GM18951 (cell line): ENCODE measurements around the gene POLD4.

ENCODE experiments used
- POLR2A ChIP-seq: IDR thresholded peaks from 4 replicates; pipeline ENCODE4 v1.6.1; 2011; ENCODE audit warnings: mild to moderate bottlenecking; ENCODE audit not compliant: insufficient read length, insufficient read depth; ENCODE audit errors: extremely low read depth
- in situ Hi-C: fragments of 300-500 bp; cut with MboI; formaldehyde crosslinking; loops from one replicate; pipeline ENCODE4 v1.12.0; 2022; ENCODE audit warnings: low sequenced_read_pairs, mixed read lengths, inconsistent platforms; ENCODE audit not compliant: unreplicated experiment

POLD4 gene

GRCh38 chr11:67364169-67364568 lies 10.8 kb upstream of the POLD4 start:
- TF ChIP-seq POLR2A, result no peak
- in situ Hi-C loops, result no loop called here

DNA sequence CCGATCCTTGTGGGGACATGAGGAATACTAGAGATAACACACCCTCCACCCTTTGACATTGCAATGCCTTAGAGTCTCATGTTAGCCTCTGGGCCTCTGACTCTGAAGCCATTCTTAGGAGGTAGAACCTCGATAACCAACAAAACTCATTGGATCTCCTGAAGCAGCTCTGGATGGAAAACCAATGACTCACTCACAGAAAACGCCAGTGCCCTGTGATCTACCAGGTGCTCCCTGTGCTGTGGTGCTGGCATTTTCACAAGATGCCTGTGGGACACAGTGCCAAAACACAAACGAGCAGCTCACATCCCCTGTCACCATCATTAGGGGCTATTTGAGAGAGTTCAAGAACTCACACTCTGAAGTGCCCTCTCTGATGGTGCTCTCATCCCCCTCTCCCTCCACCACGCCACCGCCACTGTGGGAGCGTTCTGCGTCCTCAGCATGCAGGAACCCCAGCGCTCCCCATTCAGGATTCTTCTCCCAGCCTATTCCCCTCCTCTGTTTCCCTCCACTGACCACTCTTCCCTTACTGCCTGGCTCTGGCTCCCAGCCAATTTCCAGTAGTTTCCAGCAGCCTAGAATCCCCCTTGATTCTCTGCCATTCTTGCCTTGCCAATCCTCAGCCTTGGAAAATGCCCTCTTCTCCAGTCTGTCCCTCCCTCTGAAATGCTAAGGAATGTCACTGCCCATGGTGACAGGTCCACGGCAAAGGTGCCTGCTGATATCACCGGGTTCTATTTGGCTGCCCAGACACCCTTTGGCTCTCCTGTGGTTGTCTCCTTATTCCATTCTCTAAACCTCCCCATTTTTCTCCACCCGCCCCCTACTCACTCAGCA lies 4.7 kb upstream of the POLD4 start:
- in situ Hi-C loops, result no loop called here
- no peak for TF ChIP-seq POLR2A

DNA sequence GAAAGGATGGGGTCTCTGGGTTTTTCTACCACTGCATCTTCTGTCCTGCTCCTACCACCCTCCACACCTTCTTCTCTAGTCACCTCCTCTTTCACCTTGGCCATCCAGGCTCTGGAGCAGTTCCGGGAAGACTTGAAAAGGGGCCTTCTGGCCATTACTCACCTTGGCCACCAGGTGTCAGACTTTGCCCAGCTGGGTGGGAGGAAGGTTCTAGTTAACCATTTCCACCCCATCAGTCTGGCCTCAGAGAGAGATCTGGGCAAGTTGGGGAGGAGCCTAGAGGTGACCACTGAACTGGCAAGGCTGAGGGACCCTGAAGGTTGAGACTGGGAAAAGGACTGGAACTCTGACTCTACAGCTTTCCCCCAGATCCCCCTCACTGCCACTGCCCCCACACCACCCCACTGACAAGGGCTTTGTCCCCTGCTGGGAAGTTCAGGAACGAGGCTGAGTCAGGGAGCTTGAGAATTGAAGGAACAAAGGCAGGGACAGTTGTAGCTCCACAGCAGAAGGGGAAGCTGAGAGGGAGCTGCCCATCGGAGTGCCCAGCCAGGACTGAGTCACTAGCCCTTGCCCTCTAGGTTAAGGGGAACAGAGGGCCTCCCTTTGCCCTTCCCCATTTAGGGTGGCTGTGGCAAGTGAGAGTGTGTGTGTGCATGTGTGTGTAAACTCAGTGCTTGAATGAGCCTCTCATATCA lies 3.7 kb upstream of the POLD4 start:
- in situ Hi-C loops, result no loop called here

GRCh38 chr11:67356387-67356863 lies 3.1 kb upstream of the POLD4 start:
- in situ Hi-C loops, result no loop called here
- no peak for TF ChIP-seq POLR2A

More for the DNA sequence above, 3.7 kb upstream of the POLD4 start:
- TF ChIP-seq POLR2A, result peak; percentile 15

GRCh38 chr11:67355794-67356386 lies 2.5 kb upstream of the POLD4 start:
- in situ Hi-C loops, result no loop called here
- TF ChIP-seq POLR2A, result peak; percentile 4

DNA sequence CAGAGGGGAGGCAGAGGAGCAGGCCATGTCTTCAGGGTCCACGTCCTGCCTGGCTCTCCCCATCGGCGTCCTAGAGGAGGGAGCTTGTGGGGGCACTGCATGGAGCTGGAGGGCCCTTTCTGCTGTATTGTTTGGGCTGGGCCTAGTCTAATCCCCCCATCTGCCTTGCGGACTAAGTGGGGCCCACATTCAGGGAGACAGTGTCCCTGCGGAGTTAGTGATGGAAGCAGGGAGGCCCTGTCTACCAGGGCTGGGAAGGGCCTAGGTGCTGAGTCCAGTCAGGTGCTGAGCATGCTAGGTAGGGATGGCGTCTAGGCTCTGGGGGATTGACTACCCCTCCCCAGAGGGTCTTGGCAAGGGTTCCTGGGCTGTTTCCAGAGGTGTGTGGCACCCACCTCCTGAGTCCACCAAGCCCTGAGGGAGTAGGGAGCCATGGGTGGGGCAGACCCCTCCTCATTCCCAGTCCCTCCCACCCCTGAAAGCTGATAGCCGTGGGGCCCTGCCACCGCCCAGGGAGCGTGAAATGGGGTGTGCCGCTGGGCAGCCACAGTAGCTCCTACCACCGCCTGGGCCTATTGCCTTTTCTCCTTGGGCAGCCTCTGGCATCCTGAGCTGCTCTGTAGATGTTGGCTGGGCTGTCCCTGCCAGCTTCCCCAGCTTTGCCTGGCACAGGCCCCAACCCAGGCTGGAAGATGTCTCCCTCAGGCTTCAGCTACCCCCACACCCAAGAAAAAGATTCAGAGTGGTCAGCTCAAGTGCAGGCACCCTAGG lies 1.9 kb upstream of the POLD4 start:
- in situ Hi-C loops, result no loop called here
- no peak for TF ChIP-seq POLR2A

GRCh38 chr11:67354075-67355022 lies 1.0 kb upstream of the POLD4 start:
- in situ Hi-C loops, result no loop called here
- peak; percentile 37 for TF ChIP-seq POLR2A

DNA sequence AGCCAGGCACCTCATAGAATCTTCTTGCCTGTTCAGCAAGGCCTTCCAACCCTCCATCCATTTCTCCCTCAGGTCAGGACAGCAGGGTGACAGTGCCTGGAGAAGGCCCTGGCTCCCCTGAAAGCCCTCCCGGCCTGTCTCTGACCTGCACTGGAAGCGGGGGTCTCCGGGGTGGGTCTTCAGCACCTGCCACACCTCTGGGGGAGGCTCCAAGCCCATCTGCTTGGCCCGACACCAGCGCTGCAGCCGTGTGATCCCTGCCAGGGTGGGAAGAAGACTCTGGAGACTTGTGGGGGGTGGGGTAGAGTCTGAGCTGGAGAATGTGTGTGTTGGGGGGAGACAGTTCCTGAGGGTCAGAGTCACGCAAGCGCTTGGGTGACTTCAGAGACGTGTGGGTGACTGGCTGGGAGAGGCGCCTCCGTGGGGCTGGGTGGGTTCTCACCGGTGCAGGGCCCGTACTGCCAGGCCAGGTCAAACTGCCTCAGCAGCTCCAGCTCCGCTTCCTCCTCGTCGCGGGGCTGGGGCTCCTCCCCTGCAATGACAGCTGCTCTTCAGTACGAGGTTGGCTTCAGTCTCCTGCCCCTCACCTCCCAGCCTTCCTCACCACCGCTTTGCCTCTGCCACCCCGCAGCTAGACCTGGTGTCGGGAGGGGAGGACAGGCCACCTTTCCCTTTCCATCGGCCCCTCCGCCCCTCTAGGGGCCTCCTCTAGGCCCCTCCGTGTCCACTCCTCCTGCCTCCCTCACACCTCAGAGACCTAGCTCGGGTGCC lies 615 bp downstream of the POLD4 start:
- TF ChIP-seq POLR2A, result no peak
- in situ Hi-C loops, result no loop called here

DNA sequence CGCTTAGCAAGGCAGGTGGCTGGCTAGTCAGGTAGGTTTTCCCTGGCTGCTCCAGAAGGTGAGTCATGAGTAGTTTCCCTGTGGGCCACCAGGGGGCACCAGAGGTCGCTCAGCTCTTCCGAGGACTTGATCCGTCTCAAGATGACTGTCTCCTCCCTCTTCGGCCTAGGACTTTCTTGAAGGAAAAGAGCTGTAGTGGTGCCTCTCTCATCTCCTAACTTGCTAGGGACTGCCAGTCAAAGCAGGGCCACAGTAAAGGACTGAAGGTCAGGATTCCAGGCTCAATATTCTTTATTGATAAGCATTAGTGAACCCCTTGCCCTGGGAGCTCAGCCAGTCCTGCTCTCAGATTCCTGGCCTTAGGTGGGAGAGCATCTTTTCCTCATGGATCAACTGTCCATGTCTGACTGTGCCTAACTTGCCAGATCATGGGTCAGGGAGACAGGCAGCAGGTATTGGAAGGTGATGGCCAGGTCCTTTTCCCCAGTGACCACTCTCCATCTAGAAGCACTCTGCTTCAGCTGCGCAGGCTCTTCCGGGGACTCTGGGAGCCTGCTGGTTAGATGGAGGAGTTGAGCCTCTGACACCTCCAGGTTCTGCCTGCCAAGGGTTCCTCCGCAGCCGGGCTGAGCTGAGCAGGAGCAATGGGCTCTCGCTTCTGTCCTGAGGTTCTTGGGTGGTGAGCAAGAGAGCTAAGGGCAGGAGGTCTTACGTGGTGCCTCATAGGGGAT lies 1.9 kb downstream of the POLD4 start:
- in situ Hi-C loops, result no loop called here
- no peak for TF ChIP-seq POLR2A

GRCh38 chr11:67349928-67350465 lies 3.3 kb downstream of the POLD4 start:
- TF ChIP-seq POLR2A, result no peak
- in situ Hi-C loops, result no loop called here
